Muscle of leg (tissue), 11 donors: ENCODE data around the gene TGFA. TPM values are rescaled to one million over a fixed set of nuclear protein-coding genes. Genes with fewer than 3 reads are reported as not detected.

ENCODE experiments used
- DNase-seq: peaks from one replicate; pipeline ENCODE4 v3.0.0; 2013
- H3K27ac ChIP-seq: one replicate; pipeline ENCODE4 v1.5.1; 2013; ENCODE audit warnings: mild to moderate bottlenecking, low read length, control low read depth
- H3K27me3 ChIP-seq: one replicate; pipeline ENCODE4 v1.6.1; 2013; ENCODE audit warnings: low read length; ENCODE audit not compliant: control insufficient read depth, insufficient read depth
- H3K36me3 ChIP-seq: one replicate; pipeline ENCODE4 v1.6.1; 2013; ENCODE audit warnings: low read length; ENCODE audit not compliant: control insufficient read depth, insufficient read depth
- H3K4me1 ChIP-seq: one replicate; pipeline ENCODE4 v1.6.1; 2013; ENCODE audit warnings: low read length; ENCODE audit not compliant: control insufficient read depth, insufficient read depth
- H3K4me3 ChIP-seq: one replicate; pipeline ENCODE4 v1.5.1; 2013; ENCODE audit warnings: low read length, control low read depth
- H3K9me3 ChIP-seq: replicated peaks from 2 replicates; pipeline ENCODE4 v1.6.1; 2013; ENCODE audit warnings: low read depth, low read length; ENCODE audit not compliant: control insufficient read depth
- WGBS: methylation state at CpG from one replicate; pipeline ENCODE4 v1.1.5; 2013; ENCODE audit warnings: missing lambda C conversion rate; ENCODE audit not compliant: insufficient coverage; 5-methylcytosine and 5-hydroxymethylcytosine counted together
- polyA plus RNA-seq, 8 donors: library from polyadenylated mRNA; unstranded; fragments of 120-200 nt; gene quantifications; one replicate each; pipeline versions ENCODE4 v1.2.1 to v1.2.3, GENCODE V29; 2013; ENCODE audit warnings: inconsistent platforms in 1 of 8, low replicate concordance in 1 of 8; ENCODE audit not compliant: insufficient read length in 8 of 8, insufficient read depth in 1 of 8
- total RNA-seq: library from RNA; stranded (reverse); fragments of 120-200 nt; gene quantifications from one replicate; pipeline ENCODE4 v1.2.4, GENCODE V29; 2013

Gene TGFA
- total and polyA plus RNA-seq, 9 donors, result 0.28 to 1.2 (median 0.64) TPM

DNA sequence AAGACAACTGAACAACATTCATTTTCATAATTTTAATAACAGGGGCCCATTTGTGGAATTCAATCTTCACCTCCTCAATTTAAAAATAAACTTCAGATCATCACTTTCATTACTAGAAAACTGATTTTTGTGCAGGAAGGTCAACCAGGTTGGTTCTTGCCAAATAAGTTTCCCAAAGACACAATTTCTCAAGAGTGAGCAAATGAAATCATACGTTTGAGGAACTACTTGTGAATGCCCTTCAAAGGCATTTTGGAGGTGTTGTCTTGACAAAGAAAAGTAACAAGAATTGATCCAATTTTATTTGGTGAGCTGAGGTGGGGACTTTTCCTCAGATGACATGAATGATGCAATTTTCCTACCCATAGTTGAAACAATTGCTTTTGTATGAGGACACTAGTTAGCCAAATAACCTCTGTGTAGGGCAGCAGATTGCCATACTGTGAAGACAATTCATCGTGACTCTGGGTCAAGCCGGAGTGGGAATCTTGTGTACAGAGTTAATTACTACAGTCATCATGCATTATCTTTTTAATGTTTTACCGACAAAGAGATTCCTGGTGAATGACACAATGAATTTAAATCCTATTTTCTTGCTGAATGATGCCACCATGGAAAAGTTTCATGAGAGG, 121.8 kb downstream of the TGFA start:
- Histone ChIP-seq H3K4me1 (no peaks in the 10 kb centered on the region), H3K36me3 (no peaks in the 10 kb centered on the region), H3K27ac (no peak overlapping the region), H3K27me3 (no peaks in the 10 kb centered on the region), H3K9me3 (no peaks in the 10 kb centered on the region), H3K4me3 (no peak overlapping the region)
- WGBS, result no CpG with 5 or more reads among the region's 4 CpGs
- DNase-seq, result no peak

DNA sequence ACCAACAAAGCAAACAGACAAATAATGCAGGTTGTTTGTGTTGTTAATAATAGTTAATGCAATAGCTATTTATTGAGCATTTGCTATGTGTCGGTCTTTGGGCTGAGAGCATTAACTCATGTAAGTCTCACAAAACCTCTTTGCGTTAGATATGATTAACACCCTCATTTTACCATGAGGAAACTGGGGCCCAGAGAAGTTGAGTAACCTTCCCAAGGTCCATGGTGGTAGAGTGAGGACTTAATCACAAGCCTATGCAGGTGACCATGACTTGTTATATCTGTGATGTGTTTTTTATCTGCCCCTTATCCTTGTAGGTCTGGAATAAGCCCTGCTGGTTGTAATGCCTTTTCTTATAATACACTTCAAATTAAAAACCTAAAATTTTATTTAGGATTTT, 127.3 kb downstream of the TGFA start:
- Histone ChIP-seq H3K27me3 (no peaks in the 10 kb centered on the region), H3K27ac (no peak overlapping the region), H3K4me3 (no peak overlapping the region), H3K36me3 (no peaks in the 10 kb centered on the region), H3K4me1 (no peaks in the 10 kb centered on the region), H3K9me3 (no peaks in the 10 kb centered on the region)
- no peak for DNase-seq
- WGBS, result no CpG with 5 or more reads among the region's 2 CpGs

DNA sequence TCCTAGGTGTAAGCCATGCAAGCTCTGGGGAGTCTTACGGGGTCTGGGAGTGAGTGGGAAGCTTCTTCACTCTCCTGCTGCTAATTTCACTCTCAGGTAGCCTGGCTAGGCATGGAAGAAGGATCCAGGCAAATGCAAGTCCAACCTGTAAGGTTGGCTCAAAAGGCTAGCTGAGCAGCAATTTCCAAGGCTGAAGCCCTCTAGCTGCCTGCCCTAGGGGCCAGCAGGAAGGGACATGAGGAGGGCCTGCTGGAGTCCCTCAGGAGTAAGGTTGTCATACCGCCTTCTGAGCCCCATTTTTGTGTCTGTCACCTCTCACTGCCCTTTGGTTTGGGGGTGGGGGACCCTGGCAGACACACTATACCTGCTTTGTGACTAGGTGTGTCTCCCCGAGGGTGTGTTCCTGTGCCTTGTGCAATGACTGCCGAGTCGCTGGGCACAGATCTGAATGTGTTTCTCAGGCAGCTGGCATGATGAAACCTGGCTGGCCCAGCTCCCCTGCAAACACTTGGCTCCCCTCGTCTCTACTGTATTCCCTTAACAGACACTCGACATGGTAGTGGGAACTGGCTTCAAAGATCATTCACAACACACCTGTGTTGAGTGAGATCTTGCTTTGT, 127.8 kb downstream of the TGFA start:
- Histone ChIP-seq H3K27me3 (no peaks in the 10 kb centered on the region), H3K4me3 (no peak overlapping the region), H3K4me1 (no peaks in the 10 kb centered on the region), H3K27ac (no peak overlapping the region), H3K36me3 (no peaks in the 10 kb centered on the region), H3K9me3 (no peaks in the 10 kb centered on the region)
- no peak for DNase-seq
- 90% methylated on average over 4 of the region's 7 CpGs for WGBS

DNA sequence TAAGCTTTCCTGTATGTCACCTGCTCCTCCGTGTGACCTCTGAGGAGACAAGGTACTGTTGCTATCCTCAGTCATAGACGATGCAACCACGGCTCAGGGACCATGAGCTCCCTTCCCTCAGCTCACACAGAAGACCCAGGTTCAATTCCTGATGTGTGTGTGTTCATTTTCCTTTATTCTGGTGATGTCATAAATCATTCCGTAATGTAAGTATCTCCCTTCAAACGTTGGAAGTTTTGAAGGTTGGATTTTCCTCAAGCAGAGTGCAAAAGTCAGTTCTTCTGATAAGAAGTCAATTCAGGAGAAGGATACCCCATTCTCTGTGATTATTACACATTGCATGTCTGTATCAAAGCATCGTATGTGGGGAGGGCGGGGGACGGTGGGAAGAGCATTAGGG, 132.9 kb downstream of the TGFA start:
- Histone ChIP-seq H3K9me3 (no peaks in the 10 kb centered on the region), H3K27ac (no peak overlapping the region), H3K27me3 (peaks cover 2% of the 10 kb centered on the region), H3K36me3 (no peaks in the 10 kb centered on the region), H3K4me1 (no peaks in the 10 kb centered on the region), H3K4me3 (no peak overlapping the region)
- DNase-seq, result no peak
- WGBS, result 33% methylated on average over 1 of the region's 8 CpGs

DNA sequence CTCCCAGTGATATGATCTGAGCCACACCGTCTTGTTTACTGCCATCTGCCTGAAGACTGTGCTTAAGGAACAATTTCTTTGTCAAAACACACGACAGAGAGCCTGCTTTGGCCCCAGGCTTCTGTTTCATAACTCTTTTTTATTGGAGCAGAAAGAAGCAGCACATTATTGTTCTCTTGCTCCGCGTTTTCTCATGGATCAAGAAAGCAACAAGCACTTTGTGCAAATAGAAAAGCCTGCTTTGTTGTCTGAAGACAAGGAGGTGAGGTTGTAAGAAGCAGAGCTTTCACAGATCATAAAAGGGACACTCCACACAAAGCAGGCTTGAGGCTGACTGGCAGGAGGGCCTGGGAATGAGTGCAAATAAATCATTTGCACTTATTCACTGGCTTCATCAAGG, 133.5 kb downstream of the TGFA start:
- H3K4me3 ChIP-seq, result no peak overlapping the region
- H3K27me3 ChIP-seq, result peaks cover 2% of the 10 kb centered on the region
- H3K36me3 ChIP-seq, result no peaks in the 10 kb centered on the region
- H3K27ac ChIP-seq, result no peak overlapping the region
- WGBS, result 21% methylated on average over 4 of the region's 4 CpGs
- DNase-seq, result no peak
- no peaks in the 10 kb centered on the region for H3K4me1 ChIP-seq
- H3K9me3 ChIP-seq, result no peaks in the 10 kb centered on the region

DNA sequence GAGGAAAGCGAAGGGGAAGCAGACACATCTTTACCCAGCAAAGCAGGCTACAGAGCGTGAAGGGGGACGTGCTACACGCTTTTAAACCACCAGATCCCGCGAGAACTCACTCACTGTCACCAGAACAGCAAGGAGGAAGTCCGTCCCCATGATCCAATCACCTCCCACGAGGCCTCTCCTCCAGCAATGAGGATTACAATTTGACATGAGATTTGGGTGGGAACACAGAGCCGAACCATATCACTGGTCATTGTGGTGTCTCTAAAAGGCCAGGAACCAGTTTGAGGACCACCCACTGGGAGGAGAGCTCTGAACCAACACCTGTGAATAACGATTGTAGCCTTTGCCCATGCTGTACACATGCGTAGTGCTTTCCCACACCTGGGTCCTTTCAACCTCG, 135.1 kb downstream of the TGFA start:
- Histone ChIP-seq H3K4me3 (no peak overlapping the region), H3K4me1 (no peaks in the 10 kb centered on the region), H3K36me3 (no peaks in the 10 kb centered on the region), H3K9me3 (no peaks in the 10 kb centered on the region), H3K27me3 (peaks cover 2% of the 10 kb centered on the region), H3K27ac (no peak overlapping the region)
- WGBS, result 65% methylated on average over 7 of the region's 12 CpGs
- DNase-seq, result no peak

DNA sequence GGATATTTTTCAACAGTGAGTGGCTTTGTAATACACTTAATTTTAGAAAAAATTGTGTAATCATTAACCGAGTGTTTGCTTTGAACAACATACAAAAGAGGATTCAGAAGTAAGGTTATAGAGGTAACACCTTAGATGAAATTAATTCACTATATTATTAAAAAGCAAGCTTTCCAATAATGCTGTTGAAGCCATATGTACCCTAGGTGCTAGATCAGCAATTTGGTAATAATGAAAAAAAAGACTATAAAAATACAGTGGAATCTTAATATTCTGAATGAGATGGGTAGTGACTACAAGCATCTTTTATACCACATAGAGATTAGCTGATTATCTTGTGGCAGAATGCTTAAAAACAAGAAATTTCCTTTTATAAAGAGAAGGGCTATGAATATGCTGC, 136.6 kb downstream of the TGFA start:
- no CpG with 5 or more reads among the region's 1 CpG for WGBS
- Histone ChIP-seq H3K4me3 (no peak overlapping the region), H3K27me3 (peaks cover 2% of the 10 kb centered on the region), H3K27ac (no peak overlapping the region), H3K4me1 (no peaks in the 10 kb centered on the region), H3K9me3 (no peaks in the 10 kb centered on the region), H3K36me3 (no peaks in the 10 kb centered on the region)
- DNase-seq, result no peak

DNA sequence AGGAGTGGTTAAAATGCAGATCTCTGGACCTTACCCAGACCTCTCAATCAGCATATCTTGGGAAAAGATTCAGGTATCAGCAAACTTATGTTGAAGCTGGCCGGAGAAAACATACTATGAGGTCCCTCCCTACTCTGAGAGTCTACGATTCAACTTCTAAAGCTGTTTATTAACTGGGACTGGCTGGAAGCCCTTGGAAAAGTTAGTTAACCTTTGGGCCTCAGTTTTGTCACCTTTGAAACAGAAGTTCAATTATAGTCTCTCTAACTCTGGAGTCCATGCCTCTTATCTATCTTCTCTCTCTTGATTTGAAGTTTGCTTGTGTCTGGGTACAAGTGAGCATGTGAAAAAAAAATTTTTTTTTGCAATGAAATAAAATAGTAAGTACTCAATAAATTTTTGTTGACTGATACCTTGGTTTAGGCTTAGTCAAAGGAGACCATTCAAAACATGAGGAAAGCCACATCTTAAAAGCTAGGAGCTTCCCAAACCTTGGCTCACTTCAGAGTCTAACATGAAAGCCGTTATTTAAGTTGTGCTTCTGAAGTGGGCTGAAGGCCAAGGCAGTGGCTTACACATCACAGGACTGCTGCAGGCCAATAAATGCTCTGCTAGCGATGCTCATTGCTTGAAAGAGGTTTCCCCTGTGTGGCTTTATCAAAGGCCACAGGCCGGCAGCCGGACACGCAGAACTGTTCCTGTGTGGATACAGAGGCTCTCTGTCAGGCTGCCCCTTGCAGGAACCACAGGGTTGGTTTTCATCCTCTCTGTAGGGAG, 141.1 kb downstream of the TGFA start:
- no peak overlapping the region for H3K27ac ChIP-seq
- no peak overlapping the region for H3K4me3 ChIP-seq
- H3K4me1 ChIP-seq, result no peaks in the 10 kb centered on the region
- WGBS, result 39% methylated on average over 6 of the region's 7 CpGs
- no peaks in the 10 kb centered on the region for H3K9me3 ChIP-seq
- H3K27me3 ChIP-seq, result peaks cover 5% of the 10 kb centered on the region
- H3K36me3 ChIP-seq, result no peaks in the 10 kb centered on the region
- peak; percentile 6 for DNase-seq

DNA sequence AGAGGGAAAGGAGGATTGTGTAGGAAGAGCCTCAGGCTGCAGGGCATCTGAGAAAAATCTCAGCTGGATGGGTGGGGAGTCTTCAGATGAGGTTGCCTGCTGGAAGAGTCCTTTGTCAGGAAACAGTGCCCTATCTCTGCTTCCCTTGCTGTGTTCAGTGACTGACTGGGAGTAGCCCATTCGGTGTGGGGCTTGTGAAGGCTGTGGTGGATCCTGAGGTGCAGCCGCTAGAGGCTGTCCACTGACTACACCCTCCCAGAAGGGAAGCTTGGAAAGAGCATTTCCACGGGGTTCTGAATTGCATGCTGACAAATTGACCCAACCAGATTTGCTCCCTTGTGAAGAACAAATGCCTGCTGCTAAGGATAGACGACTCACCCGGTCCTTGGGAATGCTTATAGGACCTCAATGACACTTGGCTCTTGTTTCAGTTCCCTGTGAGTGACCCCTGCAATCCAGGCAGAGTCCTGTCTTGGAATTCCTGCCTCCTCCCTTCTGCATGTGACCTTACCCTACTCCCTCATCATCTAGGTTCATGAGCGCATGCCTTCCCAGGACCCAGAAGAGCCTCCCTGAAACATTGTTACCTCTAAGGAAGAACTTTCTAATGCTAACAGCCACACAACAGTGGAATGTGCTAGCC, 142.0 kb downstream of the TGFA start:
- Histone ChIP-seq H3K36me3 (no peaks in the 10 kb centered on the region), H3K27me3 (peaks cover 5% of the 10 kb centered on the region), H3K4me1 (no peaks in the 10 kb centered on the region), H3K27ac (no peak overlapping the region), H3K4me3 (no peak overlapping the region), H3K9me3 (no peaks in the 10 kb centered on the region)
- 60% methylated on average over 5 of the region's 6 CpGs for whole genome bisulfite sequencing
- no peak for DNase-seq
